Uterus (tissue), 2 donors: ENCODE results near the gene RSPH1.

Source experiments
- POLR2A ChIP-seq, 2 donors: fragments of 450-650 bp; IDR thresholded peaks; one replicate each; pipeline ENCODE4 v1.6.1; 2016; ENCODE audit warnings: antibody characterized with exemption in 2 of 2, mild to moderate bottlenecking in 1 of 2, moderate library complexity in 1 of 2
- TF ChIP-seq, protein P1 (sequence below), 4 experiments: fragments of 200-600 bp in 2 of 4; fragments of 450-650 bp in 2 of 4; sonication (generic) in 2 of 4; IDR thresholded peaks; one replicate each; pipeline ENCODE4 v1.5.1; 2016 to 2019; ENCODE audit warnings: antibody characterized with exemption in 4 of 4, mild to moderate bottlenecking in 2 of 4, moderate library complexity in 1 of 4

- TF ChIP-seq, protein P1, sequence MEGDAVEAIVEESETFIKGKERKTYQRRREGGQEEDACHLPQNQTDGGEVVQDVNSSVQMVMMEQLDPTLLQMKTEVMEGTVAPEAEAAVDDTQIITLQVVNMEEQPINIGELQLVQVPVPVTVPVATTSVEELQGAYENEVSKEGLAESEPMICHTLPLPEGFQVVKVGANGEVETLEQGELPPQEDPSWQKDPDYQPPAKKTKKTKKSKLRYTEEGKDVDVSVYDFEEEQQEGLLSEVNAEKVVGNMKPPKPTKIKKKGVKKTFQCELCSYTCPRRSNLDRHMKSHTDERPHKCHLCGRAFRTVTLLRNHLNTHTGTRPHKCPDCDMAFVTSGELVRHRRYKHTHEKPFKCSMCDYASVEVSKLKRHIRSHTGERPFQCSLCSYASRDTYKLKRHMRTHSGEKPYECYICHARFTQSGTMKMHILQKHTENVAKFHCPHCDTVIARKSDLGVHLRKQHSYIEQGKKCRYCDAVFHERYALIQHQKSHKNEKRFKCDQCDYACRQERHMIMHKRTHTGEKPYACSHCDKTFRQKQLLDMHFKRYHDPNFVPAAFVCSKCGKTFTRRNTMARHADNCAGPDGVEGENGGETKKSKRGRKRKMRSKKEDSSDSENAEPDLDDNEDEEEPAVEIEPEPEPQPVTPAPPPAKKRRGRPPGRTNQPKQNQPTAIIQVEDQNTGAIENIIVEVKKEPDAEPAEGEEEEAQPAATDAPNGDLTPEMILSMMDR (IDR thresholded peaks at IDR 0.05) = no peak
- TF ChIP-seq POLR2A (IDR thresholded peaks at IDR 0.05) = no peak
Observed at GRCh38 chr21:42461185-42461520, 34.9 kb downstream of the RSPH1 start.
